GM10248 (cell line): ENCODE measurements around the gene GPR45.

Source experiments
- CTCF ChIA-PET: fragments of 300-600 bp; sonication (Branson Sonifier 250); formaldehyde crosslinking; extraction: SDS; loops from one replicate; lab custom pipeline; 2021; ENCODE audit warnings: antibody characterized with exemption; lab: Yijun Ruan, JAX
- POLR2A ChIA-PET: fragments of 350-650 bp; sonication (Branson Sonifier 250); formaldehyde crosslinking; extraction: SDS; loops from one replicate; lab custom pipeline; 2020; ENCODE audit warnings: antibody characterized with exemption; lab: Yijun Ruan, JAX
- DNase-seq: peaks from one replicate; pipeline ENCODE4 v3.0.0; 2012; ENCODE audit errors: extremely low spot score
- CTCF ChIP-seq: IDR thresholded peaks from 2 replicates; pipeline ENCODE4 v1.5.1; 2012; ENCODE audit warnings: mild to moderate bottlenecking, low read depth; ENCODE audit errors: extremely low read depth, missing control alignments, control extremely low read depth

GPR45 gene

GRCh38 chr2:105231232-105231619, 10.3 kb upstream of the GPR45 start:
- no peak for DNase-seq
- ChIA-PET POLR2A (no interaction called here), CTCF (interaction anchor here (1.0 to 18.6 kb wide), 3 partner anchors 10 to 115 kb away, joined by 4 to 492 read pairs (median 4); partner anchors contain the start of gene GPR45)
- no peak for TF ChIP-seq CTCF

- ChIA-PET CTCF (interaction anchor here (0.8 to 18.6 kb wide), 18 partner anchors 9 to 343 kb away, joined by 3 to 492 read pairs (median 3); no protein-coding TSS in a partner anchor), POLR2A (no interaction called here)
- peak; percentile 73 for TF ChIP-seq CTCF
- DNase-seq = peak; percentile 55
Measured at GRCh38 chr2:105235388-105236059, 6.0 kb upstream of the GPR45 start.

GRCh38 chr2:105236060-105236424, 5.5 kb upstream of the GPR45 start:
- ChIA-PET POLR2A (no interaction called here), CTCF (interaction anchor here (0.8 to 18.6 kb wide), 13 partner anchors 9 to 343 kb away, joined by 3 to 492 read pairs (median 4); no protein-coding TSS in a partner anchor)
- TF ChIP-seq CTCF = no peak
- no peak for DNase-seq

- ChIA-PET POLR2A (no interaction called here), CTCF (interaction anchor here (0.6 to 18.6 kb wide), 16 partner anchors 10 to 139 kb away, joined by 3 to 492 read pairs (median 3); no protein-coding TSS in a partner anchor)
- no peak for TF ChIP-seq CTCF
- no peak for DNase-seq
Measured at GRCh38 chr2:105237045-105237765, 4.3 kb upstream of the GPR45 start.

- CTCF ChIA-PET = interaction anchor here (0.8 to 18.6 kb wide), 14 partner anchors 9 to 224 kb away, joined by 3 to 492 read pairs (median 4); no protein-coding TSS in a partner anchor
- TF ChIP-seq CTCF = no peak
- no peak for DNase-seq
- POLR2A ChIA-PET = no interaction called here
Measured at GRCh38 chr2:105238664-105239240, 2.8 kb upstream of the GPR45 start.

GRCh38 chr2:105239924-105240323, 1.6 kb upstream of the GPR45 start:
- POLR2A ChIA-PET = no interaction called here
- TF ChIP-seq CTCF = no peak
- DNase-seq = no peak
- CTCF ChIA-PET = interaction anchor here (0.7 to 18.6 kb wide), 5 partner anchors 11 to 145 kb away, joined by 3 to 492 read pairs (median 4); no protein-coding TSS in a partner anchor
